Measurements from ENCODE around the gene IGLL5.
"Not testable (repeated sequence)": the region's sequence is repeated elsewhere in the genome, so short reads cannot be mapped to it uniquely, and the experiment has no call there.

IGLL5 gene

GRCh38 chr22:22912988-22913253 is 25.3 kb downstream of the IGLL5 start:
- in situ Hi-C loops (cut with HindIII; ENCODE audit: low sequenced_read_pairs), result no loop called here

GRCh38 chr22:22913989-22914388 is 26.4 kb downstream of the IGLL5 start:
- in situ Hi-C loops (cut with HindIII; ENCODE audit: low sequenced_read_pairs), result no loop called here

- in situ Hi-C loops (cut with HindIII; ENCODE audit: low sequenced_read_pairs), result no loop called here
These were observed 27.4 kb downstream of the IGLL5 start for GRCh38 chr22:22914726-22915669.

GRCh38 chr22:22915670-22916035 is 28.0 kb downstream of the IGLL5 start:
- in situ Hi-C loops (cut with HindIII; ENCODE audit: low sequenced_read_pairs), result no loop called here

- in situ Hi-C loops (cut with HindIII; ENCODE audit: low sequenced_read_pairs), result no loop called here
These were observed 28.8 kb downstream of the IGLL5 start for GRCh38 chr22:22916215-22916951.

GRCh38 chr22:22916952-22917290 is 29.3 kb downstream of the IGLL5 start:
- in situ Hi-C loops (cut with HindIII; ENCODE audit: low sequenced_read_pairs), result no loop called here

- in situ Hi-C loops (cut with HindIII; ENCODE audit: low sequenced_read_pairs), result no loop called here
These were observed 29.8 kb downstream of the IGLL5 start for GRCh38 chr22:22917377-22917776.

- in situ Hi-C loops (cut with HindIII; ENCODE audit: low sequenced_read_pairs), result no loop called here
These were observed 30.8 kb downstream of the IGLL5 start for GRCh38 chr22:22918297-22918965.

- in situ Hi-C loops (cut with HindIII; ENCODE audit: low sequenced_read_pairs), result no loop called here
These were observed 31.4 kb downstream of the IGLL5 start for GRCh38 chr22:22919041-22919440.

- in situ Hi-C loops (cut with HindIII; ENCODE audit: low sequenced_read_pairs), result no loop called here
These were observed 32.6 kb downstream of the IGLL5 start for GRCh38 chr22:22920104-22920654.

- in situ Hi-C loops (cut with HindIII; ENCODE audit: low sequenced_read_pairs), result no loop called here
These were observed 33.4 kb downstream of the IGLL5 start for GRCh38 chr22:22920910-22921550.

- in situ Hi-C loops (cut with HindIII; ENCODE audit: low sequenced_read_pairs), result no loop called here
These were observed 34.0 kb downstream of the IGLL5 start for GRCh38 chr22:22921575-22921974.

GRCh38 chr22:22922092-22922953 is 34.7 kb downstream of the IGLL5 start:
- in situ Hi-C loops (cut with HindIII; ENCODE audit: low sequenced_read_pairs), result not testable (repeated sequence)

GRCh38 chr22:22922954-22923319 is 35.3 kb downstream of the IGLL5 start:
- in situ Hi-C loops (cut with HindIII; ENCODE audit: low sequenced_read_pairs), result no loop called here

- in situ Hi-C loops (cut with HindIII; ENCODE audit: low sequenced_read_pairs), result no loop called here
These were observed 35.8 kb downstream of the IGLL5 start for GRCh38 chr22:22923379-22923778.

- in situ Hi-C loops (cut with HindIII; ENCODE audit: low sequenced_read_pairs), result no loop called here
These were observed 36.3 kb downstream of the IGLL5 start for GRCh38 chr22:22923930-22924329.

GRCh38 chr22:22924369-22925145 is 36.9 kb downstream of the IGLL5 start:
- in situ Hi-C loops (cut with HindIII; ENCODE audit: low sequenced_read_pairs), result no loop called here

- in situ Hi-C loops (cut with HindIII; ENCODE audit: low sequenced_read_pairs), result no loop called here
These were observed 37.7 kb downstream of the IGLL5 start for GRCh38 chr22:22925146-22925804.

- in situ Hi-C loops (cut with HindIII; ENCODE audit: low sequenced_read_pairs), result no loop called here
These were observed 38.3 kb downstream of the IGLL5 start for GRCh38 chr22:22925805-22926369.

Measured in DLD1 (cell line).